Forelimb muscle (tissue), 1 donor: ENCODE measurements around the gene PDE4B. TPM values are rescaled to one million over a fixed set of nuclear protein-coding genes. Genes with fewer than 3 reads are reported as not detected.
"Not testable (repeated sequence)": the region's sequence is repeated elsewhere in the genome, so short reads cannot be mapped to it uniquely, and the experiment has no call there.

Source experiments
- DNase-seq: peaks from one replicate; pipeline ENCODE4 v3.0.0-alpha.2; 2013; ENCODE audit warnings: low read depth
- polyA plus RNA-seq: library from polyadenylated mRNA; unstranded; fragments of 120-200 nt; gene quantifications from one replicate; pipeline ENCODE4 v1.2.1, GENCODE V29; 2013; ENCODE audit not compliant: insufficient read length

Gene PDE4B
- polyA plus RNA-seq, 1 donor: 16.7 TPM

DNA sequence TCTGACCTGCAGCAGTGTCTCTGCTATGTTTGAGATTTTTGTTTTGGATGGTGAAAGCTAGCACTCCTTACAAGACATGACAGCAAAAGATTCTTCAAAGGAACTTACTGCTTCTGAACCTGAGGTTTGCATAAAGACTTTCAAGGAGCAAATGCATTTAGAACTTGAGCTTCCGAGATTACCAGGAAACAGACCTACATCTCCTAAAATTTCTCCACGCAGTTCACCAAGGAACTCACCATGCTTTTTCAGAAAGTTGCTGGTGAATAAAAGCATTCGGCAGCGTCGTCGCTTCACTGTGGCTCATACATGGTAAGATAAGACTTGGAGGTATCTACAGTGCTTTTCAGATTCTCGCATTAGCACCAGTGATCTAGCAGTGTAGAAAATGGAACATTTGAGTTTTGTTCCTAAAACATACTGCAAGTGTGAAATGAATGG lies 200.2 kb downstream of the PDE4B start:
- DNase-seq: no peak

DNA sequence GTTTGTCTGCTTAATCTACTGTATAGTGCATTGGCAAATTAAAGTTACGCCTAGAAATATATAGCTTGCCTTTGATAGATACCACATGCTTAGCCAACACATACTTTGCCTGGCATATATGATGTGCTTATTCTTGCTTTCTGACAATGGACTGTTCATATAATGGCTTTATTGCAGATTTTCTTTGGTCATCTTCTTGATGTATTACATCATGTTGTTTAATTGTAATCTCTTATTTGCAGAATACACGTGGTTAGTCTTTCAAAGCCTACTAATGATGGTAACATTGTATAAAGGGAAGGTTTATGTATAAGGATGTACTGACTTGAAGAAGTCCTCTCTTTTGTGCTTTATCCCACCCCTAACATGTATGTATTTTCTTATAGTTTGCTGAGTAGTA lies 201.5 kb downstream of the PDE4B start:
- DNase-seq: no peak

DNA sequence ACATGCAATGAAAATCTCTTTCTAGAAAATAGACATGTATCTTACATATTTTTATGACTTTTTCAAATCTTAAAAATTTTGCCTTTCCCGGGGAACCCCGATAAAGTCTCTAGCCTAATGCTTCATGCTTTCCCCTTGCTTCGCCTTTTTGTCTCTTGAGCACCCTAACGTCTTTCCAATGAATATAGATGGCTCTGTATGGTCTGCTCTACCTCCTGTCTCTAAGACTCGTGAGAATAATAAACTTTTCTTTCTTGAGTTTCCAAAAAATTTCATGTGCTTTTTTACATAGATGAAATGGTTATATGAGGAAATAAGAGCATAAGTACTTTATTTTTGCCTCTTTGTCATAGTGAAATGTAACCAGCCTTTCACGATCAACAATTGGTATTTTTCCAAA lies 202.6 kb downstream of the PDE4B start:
- no peak for DNase-seq

DNA sequence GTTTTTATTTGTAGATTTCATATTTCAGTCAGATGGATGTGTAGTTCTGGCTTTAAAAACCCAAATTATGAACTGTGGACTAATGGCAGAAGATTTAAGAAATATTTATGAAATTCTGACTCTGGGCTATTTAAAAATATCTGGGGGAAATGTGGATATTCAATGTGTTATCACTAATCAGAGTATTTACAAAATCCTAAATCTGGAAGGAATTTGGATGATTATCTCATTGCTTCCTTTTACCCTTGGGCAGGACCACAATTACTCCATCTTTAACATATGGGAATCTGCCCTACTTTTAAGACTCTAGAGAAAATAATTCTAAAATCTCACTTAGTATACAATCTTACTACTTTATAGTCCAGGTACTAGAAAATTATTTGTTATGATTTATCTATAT lies 203.2 kb downstream of the PDE4B start:
- DNase-seq: no peak

DNA sequence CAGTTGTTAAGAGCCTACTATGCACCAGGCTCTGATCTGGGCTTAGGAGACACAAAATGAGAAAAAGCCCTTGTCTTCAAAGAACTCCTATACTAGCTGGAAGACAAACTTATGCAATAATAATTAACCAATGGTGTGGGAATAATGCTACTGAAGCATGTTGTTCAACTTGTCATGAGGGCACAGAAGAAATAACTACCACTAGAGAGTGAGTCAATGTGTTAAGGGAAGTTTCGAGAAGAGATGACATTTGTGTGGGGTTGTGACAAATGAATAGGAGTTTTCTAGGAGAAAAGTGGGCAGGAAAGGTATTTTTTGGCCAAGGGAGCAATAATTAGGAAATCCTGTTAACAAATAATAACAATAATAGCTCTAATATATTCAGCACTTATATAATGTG lies 205.0 kb downstream of the PDE4B start:
- no peak for DNase-seq

DNA sequence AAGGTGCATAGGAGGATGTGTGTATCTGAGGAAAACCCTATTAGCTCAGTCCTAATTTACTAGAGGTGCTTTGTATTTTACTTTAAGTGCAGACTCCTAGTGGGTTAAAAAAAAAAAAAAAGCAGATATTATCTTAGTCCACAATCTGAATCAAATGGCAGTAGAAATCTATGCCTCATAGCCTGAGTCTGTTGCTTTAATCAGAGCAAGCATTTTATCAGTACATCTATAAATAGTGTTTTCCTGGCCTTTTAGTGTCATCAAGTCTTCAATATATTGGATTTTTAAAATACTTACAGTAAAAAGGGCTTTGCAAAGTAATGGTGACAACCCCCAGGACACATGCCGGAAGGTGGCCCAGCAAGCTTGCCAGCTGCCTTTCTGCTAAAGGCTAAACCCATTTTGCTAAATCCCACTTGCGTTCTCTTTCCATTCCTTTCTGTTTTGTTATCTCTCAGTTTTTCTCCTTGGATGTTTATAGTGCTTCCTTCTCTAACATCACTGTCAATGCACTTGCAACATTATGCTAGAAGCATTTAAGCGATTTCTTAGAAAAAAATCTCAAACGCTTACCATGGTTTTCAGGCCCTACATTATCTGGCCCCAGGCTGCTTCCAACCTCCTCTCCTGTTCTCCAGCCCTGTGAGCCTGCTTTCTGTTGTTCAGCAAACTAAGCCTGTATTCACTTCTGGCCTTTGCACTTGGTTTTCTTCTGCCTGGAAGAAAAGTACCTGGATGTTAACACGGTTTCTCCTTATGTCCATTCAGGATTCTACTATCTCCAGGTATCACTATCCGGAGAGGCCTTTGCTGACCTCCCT lies 206.3 kb downstream of the PDE4B start:
- no peak for DNase-seq

DNA sequence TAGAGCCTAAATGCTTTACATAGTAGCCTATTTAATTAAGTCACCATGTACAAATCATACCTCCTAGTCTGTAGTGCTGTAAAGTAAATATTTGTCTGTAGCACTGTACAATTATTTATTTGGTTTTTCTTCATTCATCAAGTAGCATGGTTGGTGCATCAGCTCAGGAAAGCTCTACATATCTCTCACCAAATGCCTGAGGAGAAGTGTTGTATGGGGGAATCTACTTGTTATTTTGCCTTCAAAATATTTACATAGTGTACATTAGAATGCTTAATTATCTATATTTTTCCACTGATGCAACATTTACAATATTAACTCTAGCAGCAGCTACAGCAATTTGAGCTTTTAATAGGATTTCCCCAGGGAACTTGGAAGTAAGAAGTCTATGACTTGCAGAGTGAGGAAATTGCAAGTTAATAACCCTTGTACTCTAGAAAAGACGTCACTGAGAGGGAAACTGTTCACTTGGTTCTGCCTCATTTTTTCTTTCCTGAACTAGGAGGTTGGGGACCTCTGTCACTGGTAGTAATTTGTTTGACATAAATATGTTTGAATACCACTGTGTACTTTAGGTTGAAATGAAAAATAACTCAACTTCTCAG lies 207.4 kb downstream of the PDE4B start:
- no peak for DNase-seq

DNA sequence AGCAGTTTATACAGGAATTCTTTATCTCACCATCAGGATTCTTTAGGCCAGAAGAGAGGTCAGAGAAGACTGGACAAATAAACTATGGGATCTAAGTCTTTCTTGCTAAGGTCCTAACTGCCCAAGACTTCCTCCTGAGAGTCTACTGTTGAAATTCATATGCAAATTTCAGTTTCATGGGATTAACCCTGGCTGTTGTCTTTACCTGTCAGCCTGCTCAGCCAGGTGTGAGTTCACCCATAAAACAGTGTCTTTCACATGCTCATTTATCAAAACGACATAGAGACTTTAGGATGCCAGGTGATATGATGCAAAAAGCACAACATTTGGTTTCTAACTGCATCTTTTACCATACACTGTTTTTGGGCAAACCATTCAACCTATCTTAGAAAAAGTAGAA lies 211.0 kb downstream of the PDE4B start:
- no peak for DNase-seq

DNA sequence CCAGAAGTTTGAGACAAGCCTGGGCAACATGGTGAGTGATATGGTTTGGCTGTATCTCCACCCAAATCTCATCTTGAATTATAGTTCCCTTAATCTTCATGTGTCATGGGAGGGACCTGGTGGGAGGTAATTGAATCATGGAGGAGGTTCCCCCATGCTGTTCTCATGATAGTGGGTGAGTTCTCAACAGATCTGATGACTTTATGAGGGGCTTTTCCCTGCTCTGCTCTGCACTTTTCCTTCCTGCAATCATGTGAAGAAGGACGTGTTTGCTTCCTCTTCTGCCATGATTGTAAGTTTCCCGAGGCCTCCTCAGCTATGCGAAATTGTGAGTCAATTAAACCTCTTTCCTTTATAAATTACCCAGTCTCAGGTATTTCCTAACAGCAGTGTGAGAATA lies 213.8 kb downstream of the PDE4B start:
- DNase-seq: not testable (repeated sequence)

DNA sequence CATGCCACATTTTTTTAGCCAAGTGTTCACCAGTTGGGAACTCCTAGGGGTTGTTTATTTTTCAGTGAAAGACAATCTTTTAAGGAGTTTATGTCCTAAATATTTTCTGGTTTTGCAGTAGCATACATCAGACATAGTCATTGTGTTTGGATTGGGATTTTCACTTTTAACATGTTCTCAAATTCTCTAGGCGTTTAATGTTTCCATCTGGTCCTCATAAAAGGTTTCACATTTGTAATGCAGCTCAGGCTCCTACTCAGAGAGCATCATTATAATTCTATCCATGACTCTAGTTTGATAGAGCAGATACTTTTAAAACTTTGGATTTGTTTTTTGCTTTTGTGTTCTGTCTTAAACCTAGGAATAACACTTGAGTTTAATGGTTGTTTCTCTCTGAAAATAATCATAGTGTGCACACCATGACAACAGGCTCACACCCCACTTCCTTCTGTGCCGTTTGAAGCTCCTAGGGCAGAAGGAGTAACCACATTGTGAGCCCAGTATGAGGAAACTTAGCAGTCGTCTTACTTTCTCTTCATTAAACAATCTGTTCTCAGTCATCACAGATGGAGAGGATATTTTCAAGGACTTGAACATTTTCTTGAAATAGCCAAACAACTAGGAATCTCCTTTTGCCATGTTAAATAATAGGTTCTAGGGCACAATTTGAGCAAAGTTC lies 219.6 kb downstream of the PDE4B start:
- DNase-seq: no peak

DNA sequence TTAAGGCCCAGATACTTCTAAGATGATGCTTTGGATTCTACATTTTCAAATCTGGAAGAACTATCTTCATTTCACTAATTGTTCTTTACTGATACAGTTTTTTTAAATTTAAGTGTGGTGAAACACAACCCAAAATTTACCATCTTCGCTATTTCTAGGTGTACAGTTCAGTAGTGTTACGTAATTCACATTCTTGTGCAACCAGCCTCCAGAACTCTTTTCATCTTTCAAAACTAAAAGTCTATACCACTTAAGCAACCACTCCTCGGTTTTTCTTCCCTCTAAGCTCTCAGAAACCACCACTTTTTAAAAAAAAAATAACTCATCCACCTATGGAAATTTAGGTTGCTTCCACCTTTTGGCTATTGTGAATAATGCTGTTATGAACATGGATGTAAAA lies 220.7 kb downstream of the PDE4B start:
- DNase-seq: no peak

DNA sequence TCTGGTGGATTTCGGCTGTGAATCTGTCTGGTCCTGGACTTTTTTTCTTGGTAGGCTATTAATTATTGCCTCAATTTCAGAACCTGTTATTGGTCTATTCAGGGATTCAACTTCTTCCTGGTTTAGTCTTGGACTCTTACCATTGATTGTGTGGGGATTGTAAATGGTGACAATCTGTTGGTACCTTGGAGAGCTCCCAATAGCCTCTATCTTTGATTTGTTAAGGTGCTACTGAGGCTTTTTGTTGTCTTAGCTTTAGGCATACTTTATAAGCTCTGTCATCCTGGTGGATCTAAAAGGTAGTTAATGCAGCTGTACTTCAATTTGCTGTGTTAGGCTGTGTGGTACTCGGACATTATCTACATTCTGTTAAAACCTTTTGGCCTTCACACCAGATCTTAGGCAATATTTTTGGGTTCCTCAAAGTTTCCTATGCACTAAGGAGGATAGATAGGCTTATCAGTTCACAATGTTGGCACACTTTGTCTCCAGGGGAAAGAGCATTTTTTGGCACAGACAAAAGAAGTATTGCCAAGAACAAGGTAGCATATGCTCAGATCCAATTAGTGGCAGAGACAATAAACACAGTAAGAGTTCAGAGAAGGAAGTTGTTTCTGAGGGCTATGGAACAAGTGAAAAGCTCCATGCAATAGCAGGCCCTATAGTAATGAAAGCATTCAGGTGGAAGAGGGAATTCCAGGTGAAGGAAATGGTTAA lies 230.4 kb downstream of the PDE4B start:
- no peak for DNase-seq

DNA sequence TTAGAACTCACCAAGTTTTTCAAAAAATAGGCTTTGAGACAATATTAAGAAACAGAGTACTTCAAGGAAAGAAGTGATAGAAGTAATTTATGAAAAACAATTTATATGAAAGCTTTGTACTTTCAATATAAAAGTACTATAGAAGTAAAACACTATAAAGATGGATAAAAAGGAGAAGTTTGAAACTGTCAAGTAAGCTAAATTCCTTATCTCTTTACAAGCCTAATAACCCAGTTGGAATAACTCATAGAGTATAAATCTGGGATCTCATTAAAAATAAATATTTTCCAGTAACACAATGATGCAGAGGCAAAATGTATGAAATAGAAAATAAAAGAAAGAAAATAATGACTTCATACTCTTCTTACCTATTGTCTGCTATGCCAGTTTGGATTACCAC lies 232.5 kb downstream of the PDE4B start:
- DNase-seq: no peak

DNA sequence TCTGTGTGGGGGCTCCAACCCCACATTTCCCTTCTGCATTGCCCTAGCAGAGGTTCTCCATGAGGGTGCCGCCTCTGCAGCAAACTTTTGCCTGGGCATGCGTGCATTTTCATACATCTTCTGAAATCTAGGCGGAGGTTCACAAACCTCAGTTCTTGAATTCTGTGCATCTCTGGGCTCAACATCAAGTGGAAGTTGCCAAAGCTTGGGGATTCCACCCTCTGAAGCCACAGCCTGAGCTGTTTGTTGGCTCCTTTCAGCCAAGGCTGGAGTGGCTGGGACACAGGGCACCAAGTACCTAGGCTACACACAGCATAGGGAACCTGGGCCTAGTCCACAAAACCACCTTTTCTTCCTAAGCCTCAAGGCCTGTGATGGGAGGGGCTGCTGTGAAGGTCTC lies 235.3 kb downstream of the PDE4B start:
- no peak for DNase-seq

DNA sequence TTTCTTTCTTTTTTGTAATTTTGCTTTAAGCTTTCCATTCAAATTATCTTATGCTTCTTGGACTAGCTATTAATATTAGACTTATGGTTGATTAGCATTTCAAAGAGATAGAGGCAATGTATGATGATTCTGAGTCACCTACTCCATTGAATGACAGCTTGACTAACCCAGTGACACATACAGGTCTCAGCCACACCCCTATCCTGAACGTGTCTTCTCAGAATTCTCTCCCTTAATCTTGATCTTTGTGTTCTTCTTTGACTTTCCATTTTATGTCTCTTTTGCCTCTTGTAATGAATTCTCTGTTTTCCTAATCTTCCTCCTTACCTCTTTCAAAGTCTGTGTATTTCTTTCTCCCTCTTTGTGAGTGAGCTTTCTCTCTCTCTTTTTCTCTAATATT lies 241.1 kb downstream of the PDE4B start:
- no peak for DNase-seq

DNA sequence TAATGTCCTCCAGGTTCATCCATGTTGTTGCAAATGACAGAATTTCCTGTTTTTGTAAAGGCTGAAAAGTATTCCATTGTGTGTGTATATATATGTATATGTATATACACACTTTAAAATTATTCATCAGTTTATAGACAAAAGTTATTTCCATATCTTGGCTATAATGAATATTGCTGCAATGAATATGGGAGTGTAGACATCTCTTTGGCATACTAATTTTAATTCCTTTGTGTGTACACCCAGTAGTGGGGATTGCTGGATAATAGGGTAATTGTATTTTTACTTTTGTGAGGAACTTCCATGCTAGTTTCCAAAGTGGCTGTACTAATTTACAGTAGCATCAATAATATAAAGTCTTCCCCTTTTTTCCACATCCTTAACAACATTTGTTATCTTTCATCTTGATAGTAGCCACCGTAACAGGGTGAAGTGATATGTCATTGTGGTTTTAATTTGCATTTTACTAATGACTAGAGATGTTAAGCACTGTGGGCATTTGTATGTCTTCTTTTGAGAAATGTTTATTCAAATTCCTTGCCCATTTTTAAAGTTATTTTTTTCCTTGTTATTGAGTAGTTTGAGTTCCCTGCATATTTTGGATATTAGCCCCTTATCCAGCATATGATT lies 243.0 kb downstream of the PDE4B start:
- no peak for DNase-seq

DNA sequence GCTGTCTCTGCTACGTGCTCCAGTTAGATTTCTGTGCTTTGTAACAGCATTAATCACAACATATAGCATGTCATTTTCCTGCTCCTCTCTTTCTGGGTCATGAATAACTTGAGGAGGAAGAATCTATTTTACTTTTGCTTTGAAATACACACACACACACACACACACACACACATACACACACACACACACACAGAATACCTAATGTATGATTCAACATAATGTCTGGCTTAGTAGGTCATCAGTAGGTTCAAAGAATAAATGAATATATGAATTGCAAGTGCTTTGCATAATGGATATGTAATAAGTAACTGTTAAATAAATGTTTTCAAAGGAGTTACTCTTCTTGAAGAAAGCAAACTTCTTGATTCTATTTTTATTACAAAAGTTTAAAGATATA lies 249.0 kb downstream of the PDE4B start:
- DNase-seq: no peak

DNA sequence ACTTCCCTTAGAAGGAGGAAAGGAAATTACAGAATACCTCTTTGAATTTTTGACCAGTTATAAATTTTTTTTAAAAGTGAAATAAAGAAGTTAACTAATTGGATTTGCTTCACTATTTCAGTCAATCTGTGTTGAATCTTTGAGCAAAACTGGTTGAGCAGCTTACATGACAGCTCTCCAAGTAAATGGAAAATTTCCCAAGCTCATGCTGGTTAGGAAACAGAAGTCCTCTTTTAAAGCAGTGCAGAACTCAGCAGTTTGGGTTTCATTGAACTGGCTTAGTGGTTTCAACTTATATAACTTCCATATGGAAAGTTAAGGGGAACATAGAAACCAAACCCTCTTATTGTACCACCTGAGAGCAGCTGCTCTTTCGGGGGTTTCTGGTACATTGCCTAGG lies 250.5 kb downstream of the PDE4B start:
- DNase-seq: no peak

DNA sequence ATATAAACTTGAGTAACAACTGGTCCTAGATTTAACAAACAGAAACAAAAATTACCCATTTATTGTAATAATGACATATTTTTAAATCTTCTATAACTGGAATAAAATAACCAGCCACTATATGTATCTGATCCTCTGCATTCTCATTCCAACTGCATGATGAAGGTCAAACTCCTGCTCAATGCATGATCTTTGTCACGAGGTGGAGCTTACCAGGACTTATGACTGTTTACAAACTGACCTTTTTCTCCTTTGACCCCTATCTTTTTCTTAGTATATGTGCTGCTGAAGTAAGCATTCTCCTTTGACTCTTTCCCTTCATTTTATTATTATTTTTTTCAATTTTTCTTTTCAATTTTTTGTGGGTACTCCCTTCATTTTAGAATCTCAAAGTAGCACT lies 252.2 kb downstream of the PDE4B start:
- no peak for DNase-seq

DNA sequence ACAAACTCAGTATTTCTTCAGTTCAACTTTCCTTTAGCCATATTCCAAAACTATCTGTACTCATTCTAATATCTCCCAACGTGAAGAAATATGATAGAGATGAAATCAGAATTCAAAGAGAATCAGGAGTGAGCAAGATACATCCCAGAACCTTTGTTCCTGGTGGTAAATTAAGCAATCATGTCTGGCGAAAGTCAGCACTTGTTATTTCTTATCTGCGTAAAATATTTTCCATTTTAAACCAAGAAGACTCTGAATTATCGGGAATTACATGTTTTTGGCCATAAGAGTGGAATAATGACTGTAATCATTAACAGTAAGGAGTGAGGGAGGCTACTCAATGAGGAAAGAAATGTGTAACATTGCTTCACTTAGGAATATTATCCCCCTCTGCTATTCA lies 253.7 kb downstream of the PDE4B start:
- no peak for DNase-seq

DNA sequence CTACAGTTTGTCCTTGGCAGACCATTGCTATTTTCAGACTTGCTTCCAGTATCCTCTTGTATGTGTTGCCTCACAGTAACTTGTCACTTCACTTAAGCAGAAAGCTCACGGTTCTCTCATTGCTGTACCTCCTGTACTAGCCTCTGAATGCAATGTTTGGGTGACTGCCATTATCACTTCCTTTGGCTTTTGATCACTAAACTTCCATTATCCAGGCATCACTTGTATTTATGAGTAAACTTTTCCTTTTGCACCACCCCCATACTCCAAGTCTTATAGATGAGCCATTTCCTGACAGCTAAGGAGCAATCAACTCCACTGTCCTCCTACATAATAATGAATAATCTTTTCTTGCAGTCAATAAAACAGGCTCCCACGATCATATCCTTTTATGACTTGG lies 255.3 kb downstream of the PDE4B start:
- no peak for DNase-seq

DNA sequence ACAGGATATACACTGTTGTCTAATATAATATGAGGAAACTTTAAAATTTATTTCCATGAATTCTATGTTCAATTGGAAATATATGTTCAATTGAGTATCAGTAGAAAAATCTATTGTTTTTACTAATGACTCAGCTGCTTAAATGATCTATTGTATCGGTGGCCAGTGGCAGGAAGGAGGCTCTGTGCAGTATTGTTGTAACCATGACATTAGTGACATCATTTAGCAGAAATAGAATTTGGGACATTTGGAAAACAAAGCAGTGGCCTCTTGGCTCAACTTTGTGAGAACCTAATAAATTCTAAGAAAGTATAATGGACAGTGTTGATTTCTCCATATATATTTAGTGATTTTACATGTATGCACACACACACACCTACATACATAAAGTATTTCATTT lies 257.4 kb downstream of the PDE4B start:
- DNase-seq: no peak
